ENCODE results near the gene CACNG4.
"Not testable (repeated sequence)": the region's sequence is repeated elsewhere in the genome, so short reads cannot be mapped to it uniquely, and the experiment has no call there.

CACNG4 gene

DNA sequence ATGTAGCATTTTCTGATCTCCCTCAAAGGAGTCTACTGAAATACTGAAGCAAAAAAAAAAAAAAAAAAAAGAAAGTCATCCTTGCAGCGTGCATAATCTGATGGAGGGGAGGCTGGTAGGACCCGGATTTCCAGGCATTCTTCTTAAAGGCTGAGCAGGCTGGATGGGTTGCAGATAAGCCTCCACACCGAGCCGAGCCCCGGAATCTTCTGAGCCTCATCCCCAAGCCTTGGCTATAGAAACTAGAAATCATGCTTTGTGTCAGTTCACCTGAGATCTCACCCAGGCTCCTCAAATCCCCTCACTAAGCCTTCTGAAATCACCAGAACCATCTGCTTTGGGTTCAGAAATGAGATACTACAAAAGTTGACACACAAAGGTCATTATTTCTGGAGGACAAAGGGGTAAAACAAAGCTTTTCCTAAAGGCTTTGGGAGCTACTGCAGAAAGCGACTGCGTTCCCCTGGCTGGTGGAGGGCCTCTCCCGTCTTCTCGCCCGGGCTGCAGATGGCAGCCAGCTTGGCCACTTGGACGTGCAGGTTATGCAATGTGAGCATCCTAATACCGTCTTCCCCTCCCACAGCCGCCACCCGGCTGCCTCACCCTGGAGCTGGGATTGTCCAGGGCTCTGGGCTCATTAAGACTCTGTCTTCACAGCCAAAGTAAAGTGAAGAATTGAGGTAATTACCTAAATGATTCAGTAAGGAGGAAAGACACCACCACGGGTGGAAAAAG, 4.7 kb upstream of the CACNG4 start:
- DNase-seq (ENCODE audit: low read depth, low spot score), result no peak
- H3K27ac ChIP-seq, result no peak overlapping the region

DNA sequence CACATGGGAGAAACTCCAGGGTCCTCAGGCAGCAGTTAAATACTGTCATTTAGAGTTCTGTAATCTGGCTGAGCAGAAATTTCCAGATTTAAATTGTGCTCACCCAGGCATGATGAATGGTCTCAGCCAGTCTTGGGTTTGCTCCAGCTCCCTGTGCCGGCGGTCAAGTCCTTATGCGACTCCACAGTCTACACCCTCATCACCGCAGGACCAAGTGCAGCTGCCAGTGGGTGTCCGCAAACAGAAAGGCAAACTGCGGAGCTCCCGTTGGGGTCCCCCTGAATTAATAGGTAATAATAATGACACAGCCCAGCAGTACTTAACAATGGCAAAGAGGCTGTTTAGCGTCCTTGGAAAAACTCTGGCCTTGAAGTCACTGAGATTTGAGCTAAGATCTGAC, 3.9 kb upstream of the CACNG4 start:
- no peak for DNase-seq (ENCODE audit: low read depth, low spot score)
- no peak overlapping the region for H3K27ac ChIP-seq

DNA sequence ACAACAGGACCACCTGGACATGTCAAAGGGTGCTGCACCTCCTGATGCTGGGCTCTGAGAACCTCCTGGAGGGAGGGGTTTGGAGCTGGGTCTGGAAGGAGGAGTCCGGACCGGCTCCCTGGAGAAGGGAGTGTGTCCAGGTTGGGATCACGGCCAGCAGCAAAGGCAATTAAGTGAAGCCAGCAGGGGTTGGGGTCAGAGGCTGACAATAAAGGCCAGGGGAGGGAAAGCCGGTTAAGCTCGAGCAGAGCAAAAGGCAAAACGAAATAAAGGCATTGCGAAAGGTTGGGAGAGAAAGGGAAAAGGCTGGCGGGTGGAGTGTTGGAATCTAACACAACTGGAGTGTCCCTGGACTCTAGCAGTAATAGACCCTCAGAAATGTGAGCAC, 992 bp upstream of the CACNG4 start:
- no peak for DNase-seq (ENCODE audit: low read depth, low spot score)
- H3K27ac ChIP-seq, result no peak overlapping the region

DNA sequence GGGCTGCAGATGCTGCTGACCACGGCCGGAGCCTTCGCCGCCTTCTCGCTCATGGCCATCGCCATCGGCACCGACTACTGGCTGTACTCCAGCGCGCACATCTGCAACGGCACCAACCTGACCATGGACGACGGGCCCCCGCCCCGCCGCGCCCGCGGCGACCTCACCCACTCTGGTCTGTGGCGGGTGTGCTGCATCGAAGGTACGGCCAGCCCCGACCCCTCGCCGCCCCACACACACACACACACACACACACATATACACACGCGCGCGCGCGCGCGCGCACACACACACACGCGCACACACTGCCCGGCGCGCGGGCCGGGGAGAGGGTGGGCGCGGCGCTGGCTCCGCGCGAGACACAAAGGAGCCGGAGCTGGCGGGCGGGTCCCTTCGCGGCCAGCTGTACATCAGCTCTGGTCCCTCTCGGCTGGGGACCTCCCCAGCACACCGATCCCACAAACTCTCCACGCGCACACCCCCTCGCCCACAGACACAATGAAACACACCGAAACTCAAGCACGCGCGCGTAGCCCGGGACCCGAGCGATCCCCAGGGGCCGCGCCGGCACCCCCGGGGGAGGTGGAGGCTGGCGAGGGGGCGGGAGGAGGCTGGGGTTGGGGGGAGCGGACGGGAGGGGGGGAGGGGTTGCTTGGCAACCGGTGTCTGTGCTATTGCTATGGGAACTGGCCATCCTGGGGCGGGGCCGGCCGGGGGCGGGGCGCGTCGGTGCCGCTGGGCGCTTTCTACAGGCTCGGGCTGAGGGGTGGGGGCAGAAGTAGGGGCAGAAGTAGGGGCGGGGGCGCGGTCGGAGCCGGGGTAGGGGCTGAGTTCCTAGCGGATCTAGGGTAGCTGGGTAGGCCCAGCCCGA, 658 bp downstream of the CACNG4 start:
- no peak overlapping the region for H3K27ac ChIP-seq
- no peak for DNase-seq (ENCODE audit: low read depth, low spot score)

DNA sequence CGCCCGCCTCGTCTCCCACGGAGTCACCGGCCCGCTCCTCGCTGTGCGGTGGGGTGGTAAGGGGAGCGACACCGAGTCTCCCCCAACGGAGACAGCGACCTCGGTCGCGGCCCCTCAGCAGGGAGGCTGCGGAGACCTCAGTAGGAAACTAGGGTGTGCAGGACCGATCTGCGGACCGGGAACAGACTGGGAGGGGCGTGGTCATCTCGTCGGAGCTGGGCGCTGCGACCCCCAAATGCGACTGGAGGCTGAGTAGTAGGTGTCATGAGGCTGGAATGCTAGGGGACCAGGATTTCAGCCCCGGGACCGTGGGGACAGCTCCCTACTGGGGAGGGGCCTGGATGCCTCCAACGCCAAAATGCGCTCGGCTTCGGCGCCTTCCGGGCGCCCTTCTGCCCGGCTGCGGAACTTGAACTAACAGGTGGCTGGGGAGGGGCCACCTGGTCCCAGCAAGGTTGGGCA, 1.3 kb downstream of the CACNG4 start:
- H3K27ac ChIP-seq, result no peak overlapping the region
- DNase-seq (ENCODE audit: low read depth, low spot score), result no peak

DNA sequence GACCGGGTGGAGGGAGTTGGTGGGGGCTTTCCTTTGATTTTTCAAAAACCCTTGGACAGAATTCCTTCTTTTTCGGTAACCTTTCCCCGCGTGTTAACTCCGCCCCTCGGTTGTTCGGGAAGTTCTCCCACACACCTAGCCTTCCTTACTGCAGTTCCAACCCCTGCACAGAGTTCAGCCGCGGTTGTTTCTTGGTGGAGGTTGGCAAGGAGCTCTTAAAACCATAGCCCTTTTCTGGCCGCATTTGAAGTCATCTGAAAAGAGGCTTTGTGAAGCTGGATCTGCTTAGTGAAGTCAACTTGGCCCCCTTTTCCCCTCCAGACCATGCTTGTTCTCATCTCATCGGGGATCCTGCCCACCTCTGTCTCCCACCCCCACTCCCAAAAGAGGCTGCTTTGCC, 1.8 kb downstream of the CACNG4 start:
- no peak for DNase-seq (ENCODE audit: low read depth, low spot score)
- H3K27ac ChIP-seq, result no peak overlapping the region

DNA sequence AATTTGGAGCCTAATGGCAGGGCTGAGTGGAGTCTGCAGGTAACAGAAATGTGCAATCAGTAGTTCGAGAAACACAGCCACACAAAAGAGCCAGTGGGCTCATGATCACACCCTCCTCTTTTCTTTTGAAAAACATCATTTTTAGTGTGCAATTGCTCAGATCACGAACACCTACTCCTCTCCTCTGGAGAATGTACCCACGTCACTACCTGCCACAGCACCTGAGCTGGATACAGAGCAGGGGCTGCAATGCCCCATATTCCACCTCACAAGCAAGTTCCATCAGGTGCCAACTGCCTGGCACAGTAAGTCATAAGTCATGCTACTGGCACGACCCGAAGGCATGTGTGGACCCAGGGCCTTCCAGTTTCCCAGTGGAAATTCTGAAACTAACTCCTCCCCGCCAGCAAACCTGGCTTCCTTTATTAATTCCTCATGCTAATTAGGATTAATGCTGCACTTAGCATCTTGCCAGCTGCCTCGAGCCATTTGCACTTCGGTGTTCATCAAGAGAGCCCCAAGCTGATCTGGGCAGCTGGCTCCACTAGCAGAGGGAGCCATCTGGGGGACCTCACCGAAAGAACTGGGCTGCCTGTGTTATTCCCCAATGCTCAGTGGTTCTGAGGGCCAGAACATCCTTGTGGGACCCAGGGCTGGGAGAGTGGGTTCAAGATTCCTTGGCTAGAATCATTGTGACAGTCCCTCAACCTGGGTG, 2.4 kb downstream of the CACNG4 start:
- no peak for DNase-seq (ENCODE audit: low read depth, low spot score)
- H3K27ac ChIP-seq, result no peak overlapping the region

DNA sequence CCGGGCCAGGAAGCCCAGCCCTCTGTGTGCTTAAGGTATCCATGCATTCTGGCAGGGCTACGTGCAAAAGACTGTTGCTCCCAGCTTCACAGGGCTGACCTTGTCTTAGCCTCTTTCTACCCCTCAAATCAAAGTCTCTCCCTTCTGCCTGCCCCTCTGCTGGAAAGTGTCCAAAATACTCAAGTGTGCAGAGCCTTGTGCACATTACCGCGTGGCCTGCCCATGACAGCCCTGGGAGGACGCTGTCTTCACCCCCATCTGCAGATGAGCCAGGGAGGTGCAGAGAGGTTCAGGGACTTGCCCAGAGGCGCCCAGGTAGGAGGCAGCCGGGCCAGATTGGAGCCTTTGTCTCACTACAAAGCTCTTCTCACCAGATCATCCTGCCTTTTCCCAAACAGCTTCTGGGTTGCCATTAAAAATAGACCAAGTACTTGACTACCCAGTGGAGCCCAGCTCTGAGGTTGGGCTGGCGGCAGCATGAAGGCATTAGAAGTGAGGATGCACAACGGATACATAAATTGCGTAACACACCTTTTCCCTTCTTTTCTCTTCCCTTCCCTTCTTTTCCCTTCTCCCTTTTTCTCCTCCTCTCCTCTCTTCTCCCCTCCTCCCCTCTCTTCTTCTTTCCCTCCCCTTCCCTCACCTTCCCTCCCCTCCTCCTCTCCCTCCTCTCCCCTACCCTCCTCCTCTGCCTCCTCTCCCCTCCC, 3.5 kb downstream of the CACNG4 start:
- no peak overlapping the region for H3K27ac ChIP-seq
- DNase-seq (ENCODE audit: low read depth, low spot score), result no peak

DNA sequence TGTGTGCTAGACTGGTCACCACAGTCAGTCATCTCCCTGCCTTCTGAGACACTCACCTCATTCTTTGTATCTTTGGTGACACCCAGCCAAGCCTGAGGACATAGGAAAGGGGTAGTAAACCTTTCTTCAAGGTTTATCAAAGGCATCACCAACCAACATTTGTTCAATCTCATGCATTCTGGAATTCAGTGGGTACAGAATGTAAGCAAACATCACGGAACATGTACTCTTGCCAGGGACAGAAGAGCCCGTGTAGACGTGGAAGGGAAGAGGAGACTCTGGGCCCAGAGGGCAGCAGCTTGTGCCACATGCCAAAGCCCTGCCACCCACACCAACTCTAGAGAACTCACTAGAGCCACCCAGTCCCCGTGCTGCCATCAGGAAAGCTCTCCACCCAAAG, 4.4 kb downstream of the CACNG4 start:
- no peak overlapping the region for H3K27ac ChIP-seq
- DNase-seq (ENCODE audit: low read depth, low spot score), result no peak

DNA sequence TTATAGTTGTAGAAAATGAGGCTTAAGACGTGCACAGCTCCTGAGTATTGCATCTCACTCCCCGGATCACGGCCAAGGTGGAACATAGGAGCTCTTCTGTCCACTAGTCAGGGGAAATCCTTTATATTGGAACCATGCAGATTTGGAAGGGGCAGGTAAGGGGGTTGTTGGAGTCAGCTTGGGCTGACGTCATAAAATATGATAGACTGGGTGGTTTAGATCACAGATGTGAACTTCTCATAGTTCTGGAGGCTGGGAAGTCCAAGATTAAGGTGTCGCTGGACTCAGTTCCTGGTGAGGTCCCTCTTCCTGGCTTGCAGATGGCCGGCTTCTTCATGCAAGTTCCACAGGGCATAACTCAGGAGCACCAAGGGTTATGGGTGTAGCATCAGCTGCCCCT, 5.6 kb downstream of the CACNG4 start:
- no peak for DNase-seq (ENCODE audit: low read depth, low spot score)
- no peak overlapping the region for H3K27ac ChIP-seq

DNA sequence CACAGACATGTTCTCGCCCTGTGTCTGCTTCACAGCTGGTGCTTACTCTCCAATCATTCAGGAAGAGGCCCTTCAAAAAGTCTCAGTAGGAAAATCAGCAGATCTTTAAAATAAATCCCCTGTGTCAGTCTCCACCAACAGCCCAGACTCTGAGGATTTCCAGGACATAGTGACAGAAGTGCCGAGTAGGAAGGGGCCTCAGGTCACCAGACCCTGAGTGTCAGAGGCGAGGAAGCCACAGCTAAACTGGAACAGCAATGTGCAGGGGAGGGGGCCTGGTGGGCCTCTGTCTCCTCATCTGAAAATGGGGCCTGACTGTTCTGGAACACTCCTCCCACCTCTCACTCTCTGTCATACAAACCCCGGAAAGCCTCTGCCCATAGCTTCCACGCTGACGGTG, 6.3 kb downstream of the CACNG4 start:
- H3K27ac ChIP-seq, result no peak overlapping the region
- DNase-seq (ENCODE audit: low read depth, low spot score), result no peak

DNA sequence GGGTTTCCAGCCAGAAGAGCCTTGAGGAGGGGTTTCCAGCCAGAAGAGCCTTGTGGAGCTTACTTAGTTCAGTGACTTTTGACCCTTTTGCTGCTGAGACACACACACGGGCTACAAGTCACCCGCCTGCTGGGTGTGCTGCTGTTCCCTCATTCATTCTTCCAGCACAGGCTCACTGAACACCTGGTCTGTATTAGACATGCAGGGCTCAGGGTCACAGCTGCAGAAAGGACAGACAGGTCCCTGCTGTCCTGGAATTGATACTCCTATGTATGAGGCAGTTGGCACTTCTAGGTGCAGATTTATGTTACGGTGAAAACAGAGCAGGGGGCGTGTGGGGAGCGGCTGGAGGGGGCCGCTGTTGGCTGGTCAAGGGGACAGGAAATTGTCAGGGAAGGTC, 6.8 kb downstream of the CACNG4 start:
- H3K27ac ChIP-seq, result no peak overlapping the region
- no peak for DNase-seq (ENCODE audit: low read depth, low spot score)

DNA sequence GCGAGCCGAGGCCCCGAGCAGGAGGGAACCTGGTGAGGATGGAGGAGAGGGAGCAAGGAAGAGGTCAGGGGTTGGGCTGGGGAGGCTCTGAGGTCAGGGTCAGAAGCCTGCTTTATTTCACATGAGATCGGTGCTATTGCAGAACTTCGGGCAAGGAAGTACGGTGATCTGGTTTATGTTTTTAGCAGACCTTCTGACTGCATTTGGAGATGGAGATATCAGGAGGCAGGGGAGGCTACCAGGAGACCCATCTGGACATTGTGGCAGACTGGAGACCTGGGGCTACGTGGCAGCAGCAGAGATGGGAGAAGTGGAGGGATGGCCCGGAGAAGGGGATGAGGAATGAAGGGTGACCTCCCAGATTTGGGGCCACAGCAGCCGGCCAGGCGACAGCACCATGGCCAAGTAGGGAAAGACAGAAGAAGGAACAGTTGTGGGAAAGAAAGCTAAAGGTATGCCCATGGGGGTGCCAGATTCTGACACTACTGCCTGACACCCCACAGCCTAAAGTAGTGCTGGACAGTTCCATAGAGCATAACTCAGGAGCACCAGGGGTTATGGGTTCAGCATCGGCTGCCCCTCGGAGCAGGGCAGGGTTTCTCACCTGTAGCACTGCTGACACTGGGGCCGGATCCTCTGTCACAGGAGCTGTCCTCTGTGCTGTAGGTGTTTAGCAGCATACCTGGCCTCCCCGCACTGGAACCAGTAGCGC, 7.4 kb downstream of the CACNG4 start:
- DNase-seq (ENCODE audit: low read depth, low spot score), result no peak
- H3K27ac ChIP-seq, result no peak overlapping the region

DNA sequence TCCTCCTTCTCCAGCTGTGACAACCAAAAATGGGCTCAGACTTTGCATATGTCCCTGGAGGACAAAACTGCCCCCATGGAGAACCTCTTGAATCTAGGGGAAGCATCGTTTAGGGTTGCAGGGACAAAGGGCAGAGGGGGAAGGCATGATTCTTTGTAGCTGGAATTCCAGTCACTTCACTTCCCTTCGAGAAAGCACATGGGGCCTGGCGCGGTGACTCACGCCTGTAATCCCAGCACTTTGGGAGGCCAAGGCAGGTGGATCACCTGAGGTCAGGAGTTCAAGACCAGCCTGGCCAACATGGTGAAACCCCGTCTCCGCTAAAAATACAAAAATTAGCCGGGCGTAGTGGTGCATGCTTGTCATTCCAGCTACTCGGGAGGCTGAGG, 7.9 kb downstream of the CACNG4 start:
- DNase-seq (ENCODE audit: low read depth, low spot score); H3K27ac ChIP-seq: not testable (repeated sequence)

DNA sequence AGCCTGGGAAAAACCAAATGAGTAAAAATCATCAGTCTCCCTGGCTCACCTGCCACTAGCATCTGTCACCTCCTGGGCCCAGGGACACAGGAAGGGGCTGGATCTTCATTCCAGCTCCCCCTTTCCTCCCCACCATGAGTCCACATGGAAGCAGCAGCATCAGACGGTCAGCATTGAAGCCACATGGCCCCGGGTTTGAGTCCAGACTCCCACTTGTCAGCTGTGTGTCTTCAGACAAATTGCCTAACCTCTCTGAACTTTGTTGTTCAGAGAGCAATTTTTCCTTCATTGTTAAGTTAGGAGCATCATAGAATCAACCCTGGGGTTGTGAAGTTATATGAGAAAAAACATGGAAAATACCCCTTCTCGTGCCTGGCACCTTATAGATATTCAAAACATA, 10.7 kb downstream of the CACNG4 start:
- no peak overlapping the region for H3K27ac ChIP-seq
- no peak for DNase-seq (ENCODE audit: low read depth, low spot score)

DNA sequence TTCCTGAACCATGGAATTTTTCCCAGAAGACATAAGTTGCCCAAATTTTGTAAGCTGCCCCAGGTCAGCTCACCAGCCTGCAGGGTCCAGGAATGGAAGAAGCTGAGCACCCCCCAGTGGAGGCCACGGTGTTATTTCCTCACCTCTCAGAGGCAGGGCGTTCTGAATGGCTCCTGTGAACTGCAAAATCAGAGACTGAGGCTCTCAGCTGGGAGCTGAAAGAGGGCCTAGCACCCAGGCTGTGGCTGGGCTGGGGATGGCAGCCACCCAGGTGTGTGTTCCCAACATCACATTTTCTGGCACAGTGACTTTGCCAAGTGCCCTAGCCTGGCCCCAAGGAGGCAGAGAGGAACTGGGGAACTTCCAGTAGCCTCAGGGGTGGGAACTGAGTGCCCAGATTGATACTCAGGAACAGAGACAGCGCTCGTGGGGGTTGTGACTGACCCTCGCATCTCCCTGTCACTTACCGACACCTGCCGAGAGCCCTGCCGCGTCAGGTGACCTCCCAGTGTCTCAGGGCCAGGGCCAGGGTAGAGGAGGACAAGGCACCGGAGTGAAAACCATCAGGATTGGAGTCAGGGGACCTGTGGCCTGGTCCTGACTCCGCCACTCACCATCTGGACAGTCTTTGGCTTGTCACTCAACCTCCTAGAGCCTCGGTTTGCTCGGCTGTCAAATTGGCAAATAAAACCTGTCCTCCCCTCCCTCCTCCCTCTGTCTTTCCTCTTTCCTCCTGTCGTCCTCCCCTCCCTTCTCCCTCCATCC, 11.3 kb downstream of the CACNG4 start:
- no peak for DNase-seq (ENCODE audit: low read depth, low spot score)
- no peak overlapping the region for H3K27ac ChIP-seq

DNA sequence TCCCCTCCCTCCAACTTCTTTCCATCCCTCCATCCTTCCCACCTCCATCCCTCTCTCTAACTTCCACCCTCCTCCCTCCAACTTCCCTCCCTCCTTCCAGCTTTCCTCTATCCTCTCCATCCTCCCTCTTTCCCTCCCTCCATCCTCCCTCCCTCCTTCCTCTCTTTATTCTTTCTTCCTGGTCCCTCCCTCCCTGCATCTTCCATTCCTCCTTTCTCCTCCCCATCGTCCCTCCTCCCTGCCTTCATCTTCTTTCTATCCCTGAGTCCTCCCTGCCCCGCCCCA, 11.8 kb downstream of the CACNG4 start:
- no peak overlapping the region for H3K27ac ChIP-seq
- DNase-seq (ENCODE audit: low read depth, low spot score), result no peak

DNA sequence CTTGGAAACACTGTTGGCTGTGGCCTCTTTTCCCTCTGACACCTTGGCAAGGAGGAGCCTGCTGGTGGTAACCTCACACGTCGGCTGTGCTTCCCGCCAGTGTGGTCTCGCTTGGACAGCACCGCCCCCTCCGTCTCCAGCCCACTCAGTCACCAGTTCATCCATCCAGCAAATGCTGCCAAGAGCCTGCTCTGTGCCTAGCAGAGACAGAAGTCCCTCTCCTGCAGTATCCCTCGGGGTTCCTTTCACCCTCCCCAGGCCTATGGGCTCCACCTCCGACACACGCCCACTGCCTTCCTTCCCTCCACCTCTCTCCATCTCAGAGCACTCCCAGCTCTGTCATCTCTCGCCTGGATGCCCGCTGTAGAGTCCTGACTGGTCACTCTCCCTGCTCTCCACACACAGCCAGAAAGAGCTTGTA, 12.3 kb downstream of the CACNG4 start:
- no peak for DNase-seq (ENCODE audit: low read depth, low spot score)

DNA sequence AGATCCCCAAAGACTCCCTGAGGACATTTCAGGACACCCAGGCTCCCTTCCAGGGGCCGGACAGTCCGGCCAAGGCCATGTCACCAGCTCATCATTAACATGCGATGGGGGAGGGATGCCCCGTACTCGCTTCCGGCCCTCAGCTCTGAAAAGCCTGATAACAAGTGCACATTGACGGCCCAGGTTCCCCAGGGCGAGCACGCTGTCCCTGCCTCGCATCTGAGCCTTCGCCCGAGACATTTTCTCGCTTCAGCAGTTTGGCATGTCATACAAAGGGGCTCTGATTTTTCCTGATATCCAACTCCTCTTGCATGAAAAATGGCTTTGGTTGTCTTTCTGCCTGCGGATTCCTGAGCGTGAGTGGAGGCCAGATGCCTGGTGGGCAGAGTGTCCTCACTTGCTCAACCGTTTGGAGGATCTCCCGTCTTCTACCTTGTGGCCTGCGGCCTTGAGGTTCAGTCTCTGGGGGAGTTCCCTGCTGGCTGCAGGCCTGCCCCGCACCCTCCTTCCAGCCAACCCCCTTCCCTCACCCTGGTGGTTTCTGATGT, 14.1 kb downstream of the CACNG4 start:
- H3K27ac ChIP-seq, result no peak overlapping the region
- DNase-seq (ENCODE audit: low read depth, low spot score), result no peak

More for the DNA sequence above, 12.3 kb downstream of the CACNG4 start:
- no peak overlapping the region for H3K27ac ChIP-seq

Measured in epithelial cell of prostate (primary cell).